Motor neuron (in vitro differentiated cells): Measurements from ENCODE around the gene HHATL. TPM values are rescaled to one million over a fixed set of nuclear protein-coding genes. Genes with fewer than 3 reads are reported as not detected.

Experiments used
- ATAC-seq, 8 experiments: fragments of 200-7000 bp; cut with Tn5 transposase; replicated peaks in 6 of 8; 2 replicates each; pipeline ENCODE4 v1.8.0; 2021; ENCODE audit warnings: mild to moderate bottlenecking in 8 of 8, moderate library complexity in 8 of 8
- H3K27ac ChIP-seq, 2 donors: fragments of 250-450 bp; sonication (Bioruptor Pico); 2 replicates each; pipeline ENCODE4 v1.9.0; 2021; ENCODE audit warnings: antibody characterized with exemption in 2 of 2, mild to moderate bottlenecking in 2 of 2, moderate library complexity in 1 of 2
- H3K4me1 ChIP-seq, 2 donors: fragments of 250-450 bp; sonication (Bioruptor Pico); replicated peaks in 1 of 2; 2 replicates each; pipeline ENCODE4 v1.6.1; 2021; ENCODE audit warnings: antibody characterized with exemption in 2 of 2, mild to moderate bottlenecking in 2 of 2, moderate library complexity in 1 of 2
- H3K4me3 ChIP-seq, 5 donors: fragments of 250-450 bp; sonication (Bioruptor Pico); 2 replicates each; pipeline ENCODE4 v1.9.0; 2021; ENCODE audit warnings: antibody characterized with exemption in 5 of 5, mild to moderate bottlenecking in 5 of 5, moderate library complexity in 4 of 5
- WGBS, 10 experiments: fragments of 450-650 bp; shearing (Covaris generic); methylation state at CpG; one replicate each; pipeline ENCODE4 v1.0.0; 2022; 5-methylcytosine and 5-hydroxymethylcytosine counted together
- in situ Hi-C, 9 experiments: fragments of 400-800 bp; cut with MboI; loops; one replicate each; pipeline ENCODE4 v1.15.0; 2021; ENCODE audit warnings: low sequenced_read_pairs in 9 of 9, low pct_unique_long_range_greater_than_20kb in 2 of 9; ENCODE audit not compliant: unreplicated experiment in 9 of 9
- total RNA-seq, 8 experiments: library from RNA; unstranded; fragments of 300-600 nt; gene quantifications; 2 replicates each; pipeline versions ENCODE4 v1.2.3 to v1.2.4, GENCODE V29; 2022

Gene HHATL
- total RNA-seq, 8 experiments from 2014 or later, result 0.22 to 2.6 (median 1.2) TPM; not detected in 2

DNA sequence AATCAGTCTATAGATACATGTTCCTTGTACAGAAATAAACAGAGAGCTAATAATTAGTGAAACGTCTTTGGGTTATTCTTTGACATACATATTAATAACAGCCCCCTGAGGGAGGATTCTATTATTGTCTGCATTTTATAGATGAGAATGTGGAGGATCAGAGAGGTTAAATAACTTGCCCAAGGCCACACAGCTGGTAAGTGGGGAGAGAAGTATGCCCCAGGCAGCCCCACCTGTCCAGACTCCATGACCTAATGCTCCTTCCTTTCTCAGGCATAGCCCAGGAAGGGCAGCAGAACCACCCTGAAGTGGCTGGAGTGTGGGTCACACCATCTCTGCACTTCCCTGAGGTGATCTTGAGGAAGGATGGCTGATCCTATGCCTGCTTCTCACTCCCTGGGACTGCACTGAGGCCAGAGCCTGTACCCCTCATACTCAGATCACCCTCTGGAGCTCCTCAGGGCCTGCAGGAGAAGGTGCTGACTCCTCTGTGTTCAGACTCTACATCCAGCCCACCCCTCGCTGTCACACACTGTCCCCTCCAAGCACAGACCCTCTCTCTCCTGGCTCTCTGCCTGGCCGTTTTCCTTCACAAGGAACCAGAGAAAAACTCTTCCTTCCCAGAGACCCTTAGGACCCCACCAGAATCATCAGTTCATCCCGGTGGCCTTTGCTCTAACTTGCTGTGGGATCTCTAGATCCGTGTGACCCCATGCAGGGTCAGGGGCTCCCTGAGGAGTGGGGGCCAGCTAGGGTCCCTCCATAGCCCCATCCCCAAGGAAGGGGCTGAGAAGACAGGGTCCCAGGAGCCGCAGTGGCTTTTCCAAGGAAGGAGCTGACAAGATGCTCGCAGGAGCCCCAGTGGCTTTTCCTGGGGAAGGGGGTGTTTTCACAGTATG, 4.4 kb upstream of the HHATL start:
- peaks cover 2 to 6% of the 10 kb centered on the region in 2 donors for H3K4me1 ChIP-seq
- no peak overlapping the region for H3K4me3 ChIP-seq
- WGBS, 10 experiments, result 0 to 69% (median 40%) methylated on average over 1 to 5 of the region's 7 CpGs; no CpG with 5 or more reads in 5 of the 10 experiments
- in situ Hi-C loops, result no loop called here
- no peak overlapping the region for H3K27ac ChIP-seq
- no peak for ATAC-seq

DNA sequence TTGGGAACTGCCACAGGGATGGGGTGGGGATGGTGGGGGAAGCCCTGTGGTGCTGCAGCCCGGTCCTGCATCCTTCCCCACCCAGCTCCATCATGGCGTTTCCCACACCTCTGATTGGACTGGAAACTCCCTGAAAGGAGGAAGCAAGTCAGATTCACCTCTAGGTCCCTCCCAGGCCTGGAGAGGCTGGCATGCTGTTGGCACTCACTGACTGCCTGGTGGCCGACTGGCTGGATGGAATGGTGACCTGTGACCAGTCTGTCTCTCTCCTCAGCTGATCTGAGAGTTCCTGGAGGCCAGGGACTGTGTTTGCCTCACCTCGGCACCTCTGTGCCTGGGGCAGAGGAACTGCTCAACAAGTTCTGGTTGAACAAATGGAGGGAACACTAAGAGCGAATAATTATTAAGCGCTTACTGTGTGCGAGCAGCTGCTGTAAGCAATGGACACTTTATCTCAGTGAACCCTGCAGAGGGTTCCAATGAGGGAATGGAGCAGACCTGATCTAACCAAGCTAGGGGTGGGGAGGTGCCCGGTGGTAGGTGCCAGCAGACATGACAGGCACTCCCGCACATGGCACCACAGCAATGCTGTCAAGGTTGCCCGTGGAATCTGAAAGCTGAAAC, 3.5 kb upstream of the HHATL start:
- WGBS, 10 experiments, result 60 to 90% (median 80%) methylated on average over 1 to 6 of the region's 10 CpGs; no CpG with 5 or more reads in 3 of the 10 experiments
- no peak overlapping the region for H3K4me3 ChIP-seq
- no peak overlapping the region for H3K27ac ChIP-seq
- H3K4me1 ChIP-seq, result peaks cover 2 to 11% of the 10 kb centered on the region in 2 donors
- ATAC-seq, result no peak
- in situ Hi-C loops, result no loop called here

DNA sequence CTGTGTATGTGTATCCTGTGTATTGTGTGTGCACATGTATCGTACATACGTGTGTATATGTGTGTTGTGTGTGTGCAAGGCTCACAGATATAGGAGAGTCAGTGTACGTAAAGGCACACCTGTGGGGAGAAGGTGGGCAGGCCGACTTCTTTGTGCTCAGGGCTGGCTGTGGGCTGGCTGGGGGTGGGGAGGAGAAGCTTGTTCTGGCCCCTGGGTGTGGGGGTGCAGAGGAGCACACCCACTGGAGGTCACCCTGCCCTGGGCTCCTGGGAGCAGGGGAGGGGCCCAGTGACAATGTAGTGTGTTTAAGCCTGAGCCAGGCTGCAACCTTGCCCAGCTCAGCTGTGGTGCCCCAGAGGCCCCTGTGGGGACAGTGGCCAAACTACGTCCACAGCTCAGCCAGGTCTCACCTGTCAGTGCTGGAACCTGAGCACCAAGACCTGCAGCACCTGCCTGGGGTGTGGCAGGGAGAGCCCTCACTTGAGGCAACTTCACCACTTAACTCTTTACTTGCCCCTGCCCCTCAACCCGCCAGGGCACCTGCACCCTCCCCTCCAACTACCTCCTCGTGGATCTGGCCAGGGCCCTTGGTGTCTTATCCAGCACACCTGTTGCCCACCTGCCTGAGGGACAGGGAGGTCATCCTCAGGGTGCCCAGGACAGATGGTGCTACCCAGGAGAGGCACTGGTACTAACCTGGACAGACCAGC, 2.6 kb upstream of the HHATL start:
- in situ Hi-C loops, result no loop called here

DNA sequence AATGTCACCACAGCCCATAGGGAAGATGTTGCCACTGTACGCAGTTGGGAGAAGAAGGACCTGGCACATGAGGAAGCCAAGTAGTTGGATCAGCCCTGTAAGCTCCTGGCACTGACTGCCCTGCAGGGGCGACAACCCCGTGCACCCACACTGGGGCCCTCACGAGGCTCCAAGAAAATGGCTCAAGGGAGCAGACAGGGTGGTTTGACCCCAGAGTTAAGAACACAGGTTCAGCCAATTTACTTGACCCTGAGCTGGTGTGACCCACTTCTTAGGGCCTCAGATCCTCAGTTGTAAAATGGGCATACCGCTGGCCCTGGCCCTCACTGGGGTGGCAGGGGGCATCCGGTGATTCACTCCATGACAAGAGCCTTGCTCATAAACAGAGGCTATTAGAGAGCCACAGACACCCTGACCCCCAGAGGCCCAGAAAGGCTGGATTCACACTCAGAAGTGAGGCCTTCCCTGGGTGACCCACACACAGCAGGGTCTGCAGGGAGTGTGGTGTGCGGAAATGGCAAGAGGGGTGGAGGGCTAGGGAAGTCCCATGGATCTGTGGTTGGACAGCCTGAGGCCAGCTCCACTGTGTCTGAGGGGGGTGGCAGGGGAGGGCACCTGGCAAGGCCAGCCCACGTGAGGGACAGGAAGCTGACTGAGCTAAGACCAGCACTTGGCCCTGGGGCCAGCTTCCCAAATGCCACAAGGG, 1.7 kb upstream of the HHATL start:
- no peak overlapping the region for H3K4me3 ChIP-seq
- no peak overlapping the region for H3K27ac ChIP-seq
- H3K4me1 ChIP-seq, result peaks cover 2 to 11% of the 10 kb centered on the region in 2 donors
- ATAC-seq, result no peak
- in situ Hi-C loops, result no loop called here
- 51 to 100% (median 88%) methylated on average over 2 to 6 of the region's 8 CpGs; no CpG with 5 or more reads in 6 of the 10 experiments for WGBS, 10 experiments

More for the DNA sequence above, 2.6 kb upstream of the HHATL start:
- H3K4me1 ChIP-seq, result peaks cover 2 to 11% of the 10 kb centered on the region in 2 donors
- no peak for ATAC-seq
- 20 to 83% (median 20%) methylated on average over 1 to 2 of the region's 7 CpGs; no CpG with 5 or more reads in 7 of the 10 experiments for WGBS, 10 experiments
- no peak overlapping the region for H3K4me3 ChIP-seq
- H3K27ac ChIP-seq, result no peak overlapping the region

DNA sequence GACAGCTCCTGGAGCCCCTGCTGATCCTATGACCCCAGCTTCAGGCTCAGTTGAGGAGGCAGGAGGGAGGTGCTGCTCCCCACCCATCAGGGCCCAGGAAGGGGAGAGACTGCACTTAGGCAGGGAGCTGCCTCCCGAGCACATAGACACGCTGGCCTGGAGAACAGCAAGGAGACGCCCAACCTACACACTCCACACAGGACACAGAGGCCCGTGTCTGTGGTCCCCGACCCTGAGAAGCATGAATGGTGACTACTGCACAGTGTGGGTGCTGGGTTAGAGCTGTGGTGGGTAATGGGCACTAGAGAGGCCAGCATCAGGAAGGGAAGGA, 1.1 kb upstream of the HHATL start:
- ATAC-seq, result no peak
- Histone ChIP-seq H3K4me1 (peaks cover 2 to 11% of the 10 kb centered on the region in 2 donors), H3K27ac (no peak overlapping the region), H3K4me3 (no peak overlapping the region)
- in situ Hi-C loops, result no loop called here
- WGBS, 10 experiments, result 47 to 56% (median 51%) methylated on average over 3 to 4 of the region's 5 CpGs; no CpG with 5 or more reads in 7 of the 10 experiments

DNA sequence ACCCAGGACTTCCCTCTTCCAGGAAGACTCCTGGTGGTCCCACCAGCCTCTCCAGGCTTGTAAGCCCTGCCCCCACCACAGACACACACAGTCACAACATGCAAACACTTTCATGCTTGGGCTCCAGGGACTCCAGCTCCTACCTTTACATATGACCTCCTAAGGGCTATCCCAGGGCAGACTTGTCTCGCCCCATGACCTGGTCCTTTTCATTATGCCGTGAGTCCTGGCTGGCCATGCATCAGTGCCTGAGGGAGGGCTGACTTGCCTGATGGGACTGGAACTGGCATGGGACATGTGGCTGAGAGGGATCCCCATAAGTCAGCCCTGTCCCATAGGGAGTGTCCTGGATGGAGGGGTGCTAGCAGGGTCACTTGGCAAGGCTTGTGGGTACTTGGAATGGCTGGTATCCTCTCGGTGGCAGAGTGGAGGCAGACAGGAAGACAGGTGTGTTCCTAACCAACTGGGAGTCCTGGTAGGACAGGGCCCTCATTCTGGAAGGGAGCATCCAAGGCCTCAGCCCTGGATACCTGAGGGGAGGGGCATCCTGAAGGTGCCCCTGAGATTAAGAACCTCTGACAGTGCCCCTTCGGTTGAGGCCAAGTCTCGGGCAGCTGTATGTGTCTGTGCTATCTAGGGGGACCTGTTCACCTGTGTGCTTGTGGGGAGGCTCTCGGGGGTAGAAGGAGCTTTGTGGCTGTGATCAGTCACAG, 540 bp upstream of the HHATL start:
- WGBS, 10 experiments, result 83 to 100% (median 88%) methylated on average over 1 to 2 of the region's 6 CpGs; no CpG with 5 or more reads in 6 of the 10 experiments
- no peak overlapping the region for H3K27ac ChIP-seq
- ATAC-seq, result peak in 1 of 8 experiments; percentile 5
- H3K4me1 ChIP-seq, result peaks cover 2 to 11% of the 10 kb centered on the region in 2 donors
- in situ Hi-C loops, result no loop called here
- no peak overlapping the region for H3K4me3 ChIP-seq

DNA sequence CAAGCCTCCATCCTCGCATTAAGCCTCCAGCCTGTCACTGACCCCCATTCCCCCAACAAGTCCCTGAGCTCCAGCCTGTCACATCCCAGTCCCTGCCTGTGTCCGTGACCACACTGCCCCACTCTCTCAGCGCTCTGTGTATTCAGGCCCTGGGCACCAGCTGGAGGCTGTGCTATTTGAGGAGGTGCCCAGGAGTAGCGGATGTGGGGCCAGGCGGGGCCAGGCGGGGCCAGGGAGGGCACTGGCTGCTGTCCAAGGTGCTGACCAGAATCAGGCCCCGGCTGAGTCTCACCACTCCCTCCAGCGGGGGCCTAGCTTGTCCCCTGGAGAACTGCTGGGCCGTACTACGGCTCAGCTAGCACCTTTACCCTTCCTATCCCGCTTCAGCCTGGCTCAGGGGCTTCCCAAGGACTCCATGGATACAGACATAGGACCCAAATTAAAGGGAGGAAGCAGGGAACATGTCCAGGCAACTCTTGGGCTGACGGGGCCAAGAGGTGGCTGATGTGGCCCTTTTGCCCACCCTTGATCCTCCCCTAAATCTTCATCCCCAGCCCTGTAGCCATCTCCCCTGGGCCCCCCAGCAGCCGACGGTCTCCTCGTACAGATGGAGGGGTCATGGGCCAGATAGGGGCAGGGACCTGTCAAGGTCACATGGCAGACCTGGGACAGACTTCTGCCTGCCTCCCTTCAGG, 1.1 kb downstream of the HHATL start:
- in situ Hi-C loops, result no loop called here
- H3K4me3 ChIP-seq, result no peak overlapping the region
- H3K27ac ChIP-seq, result no peak overlapping the region
- H3K4me1 ChIP-seq, result peaks cover 2 to 11% of the 10 kb centered on the region in 2 donors
- ATAC-seq, result peak; percentile 44 to 94 (median 74)
- WGBS, 10 experiments, result 8 to 100% (median 27%) methylated on average over 1 to 3 of the region's 15 CpGs; no CpG with 5 or more reads in 3 of the 10 experiments

DNA sequence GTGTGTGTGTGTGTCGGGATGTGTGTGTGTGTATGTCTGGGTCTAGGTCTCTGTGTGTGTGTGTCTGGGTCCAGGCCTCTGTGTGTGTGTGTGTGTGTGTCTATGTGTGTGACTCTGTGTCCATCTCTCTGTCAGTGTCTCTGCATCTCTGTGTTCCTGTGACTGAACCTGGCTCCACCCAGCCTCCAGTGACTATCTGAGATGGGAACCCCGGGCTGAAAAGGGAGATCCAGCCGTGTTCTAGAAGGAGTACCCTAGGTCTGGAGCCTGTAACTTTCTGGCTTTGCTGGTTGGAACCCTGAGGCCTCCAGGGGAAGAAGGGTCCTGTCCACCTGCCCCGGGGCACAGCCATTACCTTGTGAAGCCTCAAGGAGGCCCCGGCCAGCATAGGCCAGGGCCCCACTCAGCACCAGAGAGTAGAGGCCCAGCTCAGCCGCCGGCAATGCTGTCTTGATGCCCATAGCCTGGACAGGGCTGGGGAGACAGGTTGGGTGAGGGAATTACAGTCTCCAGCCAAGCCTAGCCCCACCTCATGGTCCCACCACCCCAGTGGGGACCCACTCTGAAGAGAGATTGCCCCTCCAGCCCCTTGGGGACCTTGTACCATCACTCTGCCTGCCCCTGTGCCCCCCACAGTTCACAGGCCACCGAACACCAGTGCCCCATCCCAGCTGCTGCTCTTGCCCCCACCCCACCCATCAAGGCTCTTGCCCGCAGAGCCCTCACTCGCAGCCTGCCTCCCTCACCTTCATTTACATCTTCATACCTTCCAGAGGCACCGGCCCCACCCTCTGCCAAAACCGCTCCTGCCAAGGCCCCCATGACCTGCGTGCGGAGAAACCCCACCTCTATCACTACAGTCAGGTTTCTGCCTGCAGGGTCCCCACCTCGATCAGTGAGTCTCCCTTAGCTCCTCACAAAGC, 2.0 kb downstream of the HHATL start:
- H3K4me3 ChIP-seq, result no peak overlapping the region
- no peak overlapping the region for H3K27ac ChIP-seq
- ATAC-seq, result no peak
- in situ Hi-C loops, result no loop called here
- peaks cover 2 to 11% of the 10 kb centered on the region in 2 donors for H3K4me1 ChIP-seq
- 46 to 90% (median 60%) methylated on average over 2 to 3 of the region's 15 CpGs; no CpG with 5 or more reads in 7 of the 10 experiments for WGBS, 10 experiments

DNA sequence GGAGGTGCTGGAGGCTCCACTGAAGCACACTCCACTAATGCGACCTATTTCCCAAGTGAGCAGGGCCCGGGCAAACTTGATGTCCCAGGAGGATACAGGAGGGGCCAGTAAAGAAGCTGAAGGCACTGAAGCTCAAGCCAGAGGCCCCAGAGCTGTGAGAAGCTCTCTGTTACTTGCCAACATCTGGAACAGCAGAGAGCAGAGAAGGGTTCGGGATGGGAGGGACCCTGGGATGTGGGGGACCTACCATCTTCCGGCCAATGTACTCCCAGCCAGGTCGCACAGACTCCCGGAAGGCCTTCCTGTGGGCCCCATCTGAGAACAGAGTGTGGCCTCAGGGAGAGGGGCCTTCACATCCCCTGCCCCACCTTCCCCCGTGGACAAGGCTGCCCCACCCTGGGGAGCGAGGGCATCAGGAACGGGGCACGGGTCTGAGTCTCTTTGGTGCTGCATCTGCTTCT, 3.1 kb downstream of the HHATL start:
- peaks cover 2 to 11% of the 10 kb centered on the region in 2 donors for H3K4me1 ChIP-seq
- no peak for ATAC-seq
- no peak overlapping the region for H3K27ac ChIP-seq
- H3K4me3 ChIP-seq, result no peak overlapping the region
- 40 to 100% (median 82%) methylated on average over 1 to 2 of the region's 10 CpGs; no CpG with 5 or more reads in 6 of the 10 experiments for WGBS, 10 experiments
- in situ Hi-C loops, result no loop called here

DNA sequence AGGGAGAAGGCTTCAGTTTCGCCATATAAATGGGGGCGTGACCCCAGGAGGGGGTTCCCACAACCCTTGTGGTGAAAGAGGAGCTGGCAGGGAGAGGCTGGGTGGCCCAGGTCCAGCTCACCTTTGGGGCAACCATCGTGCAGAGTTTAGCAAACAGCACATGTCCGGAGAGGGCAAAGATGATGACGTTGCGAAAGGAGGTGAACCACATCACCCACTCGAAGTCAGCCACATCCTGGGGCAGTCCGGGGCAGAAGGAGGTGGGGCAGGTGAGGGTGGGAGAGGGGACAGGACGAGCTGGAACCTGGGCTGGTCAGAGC, 3.7 kb downstream of the HHATL start:
- WGBS, 10 experiments, result 33 to 100% (median 60%) methylated on average over 1 to 2 of the region's 9 CpGs; no CpG with 5 or more reads in 5 of the 10 experiments
- in situ Hi-C loops, result no loop called here
- no peak for ATAC-seq
- H3K27ac ChIP-seq, result no peak overlapping the region
- H3K4me3 ChIP-seq, result no peak overlapping the region
- H3K4me1 ChIP-seq, result peaks cover 2 to 11% of the 10 kb centered on the region in 2 donors
